Liver (tissue), 3 donors: ENCODE results near the gene ZNF582.

Experiments
- EGR1 ChIP-seq, 2 donors: IDR thresholded peaks; 2 replicates each; pipeline ENCODE4 v1.6.1; 2016 to 2018; ENCODE audit warnings: antibody characterized with exemption in 2 of 2, low read depth in 2 of 2
- RAD21 ChIP-seq, 2 donors: IDR thresholded peaks; 2 replicates each; pipeline ENCODE4 v1.6.1; 2016; ENCODE audit warnings: antibody characterized with exemption in 2 of 2, mild to moderate bottlenecking in 2 of 2
- SP1 ChIP-seq: IDR thresholded peaks from 2 replicates; pipeline ENCODE4 v1.6.1; 2018; ENCODE audit warnings: antibody characterized with exemption, mild to moderate bottlenecking
- TF ChIP-seq, protein P1 (sequence below): fragments of 150-350 bp; IDR thresholded peaks from 2 replicates; pipeline ENCODE4 v1.5.1; 2017; ENCODE audit warnings: improper control_type of control experiment, low read depth, low read length; ENCODE audit not compliant: missing input control
- TF ChIP-seq, protein P2 (sequence below): IDR thresholded peaks from 2 replicates; pipeline ENCODE4 v1.6.1; 2016; ENCODE audit warnings: antibody characterized with exemption
- donor health status: healthy.
- donor health status: healthy.

DNA sequence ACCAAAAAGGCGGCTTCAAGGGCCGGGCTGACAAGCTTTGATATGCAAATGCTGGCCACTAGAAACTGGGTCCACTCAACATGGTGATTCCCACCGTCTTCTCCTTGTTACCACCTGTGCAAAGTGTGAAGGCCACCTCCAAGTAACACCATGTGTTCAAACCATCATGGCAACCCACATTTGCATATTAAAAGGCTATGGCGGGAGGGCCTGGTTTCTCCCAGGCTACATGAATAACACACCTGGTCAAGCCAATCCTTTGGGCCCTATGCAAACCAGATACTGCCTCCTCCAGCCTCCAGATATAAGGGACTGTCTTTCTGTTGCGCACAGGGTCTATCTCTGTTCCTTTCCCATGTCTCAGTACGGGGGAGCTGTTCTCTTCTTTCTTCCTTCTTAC, 42.1 kb downstream of the ZNF582 start:
- TF ChIP-seq, protein P1, sequence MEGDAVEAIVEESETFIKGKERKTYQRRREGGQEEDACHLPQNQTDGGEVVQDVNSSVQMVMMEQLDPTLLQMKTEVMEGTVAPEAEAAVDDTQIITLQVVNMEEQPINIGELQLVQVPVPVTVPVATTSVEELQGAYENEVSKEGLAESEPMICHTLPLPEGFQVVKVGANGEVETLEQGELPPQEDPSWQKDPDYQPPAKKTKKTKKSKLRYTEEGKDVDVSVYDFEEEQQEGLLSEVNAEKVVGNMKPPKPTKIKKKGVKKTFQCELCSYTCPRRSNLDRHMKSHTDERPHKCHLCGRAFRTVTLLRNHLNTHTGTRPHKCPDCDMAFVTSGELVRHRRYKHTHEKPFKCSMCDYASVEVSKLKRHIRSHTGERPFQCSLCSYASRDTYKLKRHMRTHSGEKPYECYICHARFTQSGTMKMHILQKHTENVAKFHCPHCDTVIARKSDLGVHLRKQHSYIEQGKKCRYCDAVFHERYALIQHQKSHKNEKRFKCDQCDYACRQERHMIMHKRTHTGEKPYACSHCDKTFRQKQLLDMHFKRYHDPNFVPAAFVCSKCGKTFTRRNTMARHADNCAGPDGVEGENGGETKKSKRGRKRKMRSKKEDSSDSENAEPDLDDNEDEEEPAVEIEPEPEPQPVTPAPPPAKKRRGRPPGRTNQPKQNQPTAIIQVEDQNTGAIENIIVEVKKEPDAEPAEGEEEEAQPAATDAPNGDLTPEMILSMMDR, result no peak
- no peak for TF ChIP-seq EGR1 (IDR thresholded peaks at IDR 0.05; ENCODE audit: low read depth in 2 of 2)
- TF ChIP-seq, protein P2, sequence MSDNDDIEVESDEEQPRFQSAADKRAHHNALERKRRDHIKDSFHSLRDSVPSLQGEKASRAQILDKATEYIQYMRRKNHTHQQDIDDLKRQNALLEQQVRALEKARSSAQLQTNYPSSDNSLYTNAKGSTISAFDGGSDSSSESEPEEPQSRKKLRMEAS, result no peak
- TF ChIP-seq SP1, result no peak
- TF ChIP-seq RAD21 (IDR thresholded peaks at IDR 0.05), result no peak
